Fibroblast of lung (primary cell): ENCODE data around the gene POLR2L. TPM values are rescaled to one million over a fixed set of nuclear protein-coding genes. Genes with fewer than 3 reads are reported as not detected.

Experiments used
- DNase-seq, 2 donors: peaks; one replicate each; pipeline versions ENCODE4 v3.0.0 to v3.0.0-alpha.2; 2010; ENCODE audit warnings: low read depth in 2 of 2
- H2AFZ ChIP-seq: 2 replicates; pipeline ENCODE4 v1.5.1; 2012; ENCODE audit warnings: low read length, control low read depth, inconsistent platforms
- H3K27ac ChIP-seq: 2 replicates; pipeline ENCODE4 v1.5.1; 2011; ENCODE audit warnings: low read length, control low read depth; ENCODE audit not compliant: insufficient read depth
- H3K27me3 ChIP-seq: 2 replicates; pipeline ENCODE4 v1.5.1; 2011; ENCODE audit warnings: mild to moderate bottlenecking, low read length; ENCODE audit not compliant: control insufficient read depth, insufficient read depth
- H3K36me3 ChIP-seq: 2 replicates; pipeline ENCODE4 v1.5.1; 2011; ENCODE audit warnings: low read length; ENCODE audit not compliant: control insufficient read depth, insufficient read depth
- H3K4me1 ChIP-seq: 2 replicates; pipeline ENCODE4 v1.5.1; 2011; ENCODE audit warnings: low read length; ENCODE audit not compliant: control insufficient read depth, insufficient read depth; ENCODE audit errors: extremely low read depth
- H3K4me2 ChIP-seq: 2 replicates; pipeline ENCODE4 v1.5.1; 2011; ENCODE audit warnings: low read length, control low read depth; ENCODE audit not compliant: insufficient read depth; ENCODE audit errors: extremely low read depth
- H3K4me3 ChIP-seq, 4 experiments: fragments of 200-600 bp in 1 of 4; sonication (generic) in 1 of 4; replicated peaks in 1 of 4; 2 replicates each; pipeline ENCODE4 v1.5.1; 2011 to 2016; ENCODE audit warnings: low read length in 4 of 4, low read depth in 3 of 4, mild to moderate bottlenecking in 3 of 4, control low read depth in 2 of 4, inconsistent platforms in 1 of 4, mixed read lengths in 1 of 4; ENCODE audit not compliant: insufficient read depth in 1 of 4; ENCODE audit errors: control extremely low read depth in 1 of 4
- H3K79me2 ChIP-seq: 2 replicates; pipeline ENCODE4 v1.5.1; 2012; ENCODE audit warnings: mild to moderate bottlenecking, low read length, inconsistent platforms; ENCODE audit not compliant: control insufficient read depth, insufficient read depth
- H3K9ac ChIP-seq: 2 replicates; pipeline ENCODE4 v1.5.1; 2011; ENCODE audit warnings: mild to moderate bottlenecking, low read length, control low read depth; ENCODE audit not compliant: insufficient read depth
- H3K9me3 ChIP-seq: 2 replicates; pipeline ENCODE4 v1.5.1; 2012; ENCODE audit warnings: low read depth, low read length; ENCODE audit not compliant: control insufficient read depth, insufficient read depth
- H4K20me1 ChIP-seq: 2 replicates; pipeline ENCODE4 v1.5.1; 2011; ENCODE audit warnings: low read length; ENCODE audit not compliant: control insufficient read depth, insufficient read depth; ENCODE audit errors: extremely low read depth
- EZH2 ChIP-seq: IDR thresholded peaks from 2 replicates; pipeline ENCODE4 v1.5.1; 2012; ENCODE audit warnings: low read length, control low read depth, mild to moderate bottlenecking; ENCODE audit errors: missing control alignments
- polyA plus RNA-seq, 2 donors: library from polyadenylated mRNA; depleted of rRNA in 1 of 2; stranded (reverse) in 1 of 2; unstranded in 1 of 2; fragments of >200 nt; gene quantifications; 2 replicates each; pipeline ENCODE4 v1.2.1, GENCODE V29; 2011 to 2012; ENCODE audit warnings: missing spikeins in 1 of 2
- total RNA-seq: library from RNA; depleted of rRNA; stranded (reverse); fragments of >200 nt; gene quantifications from 2 replicates; pipeline ENCODE4 v1.2.1, GENCODE V29; 2014
- TF ChIP-seq, protein P1 (sequence below), 2 donors: IDR thresholded peaks in 1 of 2; conservative IDR thresholded peaks in 1 of 2; 1 replicate in 1 of 2; 2 replicates in 1 of 2; pipeline ENCODE4 v1.5.1; 2011 to 2012; ENCODE audit warnings: low read length in 2 of 2, control low read depth in 1 of 2, inconsistent platforms in 1 of 2, low read depth in 1 of 2, mild to moderate bottlenecking in 1 of 2

POLR2L gene
- total and polyA plus RNA-seq, 2 donors (not counting 1 experiment from before 2014, with no cell fraction given) = 181 to 196 TPM

DNA sequence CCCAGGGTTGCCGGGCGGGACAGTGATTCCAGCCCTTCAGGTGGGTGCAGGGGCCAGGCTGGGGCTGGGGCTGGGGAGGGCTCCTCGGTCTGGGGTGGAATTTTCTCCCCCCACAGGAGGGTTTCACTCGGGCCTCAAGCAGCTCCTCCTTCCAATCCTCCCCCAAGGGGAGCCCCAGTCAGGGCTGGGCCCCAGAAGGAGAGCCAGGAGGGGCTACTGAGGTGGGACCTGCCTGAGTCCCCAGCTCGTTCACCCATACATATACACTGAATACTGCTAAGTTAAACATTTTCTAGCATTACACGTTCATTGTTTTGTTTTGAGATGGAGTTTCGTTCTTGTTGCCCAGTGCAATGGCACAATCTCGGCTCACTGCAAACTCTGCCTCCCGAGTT is 16.1 kb downstream of the POLR2L start:
- Histone ChIP-seq H3K4me3 (no peak overlapping the region), H3K27ac (no peak overlapping the region), H4K20me1 (no peaks in the 10 kb centered on the region), H3K9ac (no peak overlapping the region), H3K79me2 (peaks cover 3% of the 10 kb centered on the region), H3K4me1 (peaks cover 18% of the 10 kb centered on the region), H3K9me3 (no peaks in the 10 kb centered on the region), H2AFZ (no peak overlapping the region), H3K27me3 (no peaks in the 10 kb centered on the region), H3K4me2 (no peak overlapping the region), H3K36me3 (peaks cover 15% of the 10 kb centered on the region)
- DNase-seq = no peak
- TF ChIP-seq, protein P1, sequence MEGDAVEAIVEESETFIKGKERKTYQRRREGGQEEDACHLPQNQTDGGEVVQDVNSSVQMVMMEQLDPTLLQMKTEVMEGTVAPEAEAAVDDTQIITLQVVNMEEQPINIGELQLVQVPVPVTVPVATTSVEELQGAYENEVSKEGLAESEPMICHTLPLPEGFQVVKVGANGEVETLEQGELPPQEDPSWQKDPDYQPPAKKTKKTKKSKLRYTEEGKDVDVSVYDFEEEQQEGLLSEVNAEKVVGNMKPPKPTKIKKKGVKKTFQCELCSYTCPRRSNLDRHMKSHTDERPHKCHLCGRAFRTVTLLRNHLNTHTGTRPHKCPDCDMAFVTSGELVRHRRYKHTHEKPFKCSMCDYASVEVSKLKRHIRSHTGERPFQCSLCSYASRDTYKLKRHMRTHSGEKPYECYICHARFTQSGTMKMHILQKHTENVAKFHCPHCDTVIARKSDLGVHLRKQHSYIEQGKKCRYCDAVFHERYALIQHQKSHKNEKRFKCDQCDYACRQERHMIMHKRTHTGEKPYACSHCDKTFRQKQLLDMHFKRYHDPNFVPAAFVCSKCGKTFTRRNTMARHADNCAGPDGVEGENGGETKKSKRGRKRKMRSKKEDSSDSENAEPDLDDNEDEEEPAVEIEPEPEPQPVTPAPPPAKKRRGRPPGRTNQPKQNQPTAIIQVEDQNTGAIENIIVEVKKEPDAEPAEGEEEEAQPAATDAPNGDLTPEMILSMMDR (conservative IDR thresholded peaks at IDR 0.05 in 1 of 2, IDR thresholded peaks at IDR 0.05 in 1 of 2; ENCODE audit: low read depth in 1 of 2, low read length in 2 of 2) = no peak
- no peak for TF ChIP-seq EZH2

DNA sequence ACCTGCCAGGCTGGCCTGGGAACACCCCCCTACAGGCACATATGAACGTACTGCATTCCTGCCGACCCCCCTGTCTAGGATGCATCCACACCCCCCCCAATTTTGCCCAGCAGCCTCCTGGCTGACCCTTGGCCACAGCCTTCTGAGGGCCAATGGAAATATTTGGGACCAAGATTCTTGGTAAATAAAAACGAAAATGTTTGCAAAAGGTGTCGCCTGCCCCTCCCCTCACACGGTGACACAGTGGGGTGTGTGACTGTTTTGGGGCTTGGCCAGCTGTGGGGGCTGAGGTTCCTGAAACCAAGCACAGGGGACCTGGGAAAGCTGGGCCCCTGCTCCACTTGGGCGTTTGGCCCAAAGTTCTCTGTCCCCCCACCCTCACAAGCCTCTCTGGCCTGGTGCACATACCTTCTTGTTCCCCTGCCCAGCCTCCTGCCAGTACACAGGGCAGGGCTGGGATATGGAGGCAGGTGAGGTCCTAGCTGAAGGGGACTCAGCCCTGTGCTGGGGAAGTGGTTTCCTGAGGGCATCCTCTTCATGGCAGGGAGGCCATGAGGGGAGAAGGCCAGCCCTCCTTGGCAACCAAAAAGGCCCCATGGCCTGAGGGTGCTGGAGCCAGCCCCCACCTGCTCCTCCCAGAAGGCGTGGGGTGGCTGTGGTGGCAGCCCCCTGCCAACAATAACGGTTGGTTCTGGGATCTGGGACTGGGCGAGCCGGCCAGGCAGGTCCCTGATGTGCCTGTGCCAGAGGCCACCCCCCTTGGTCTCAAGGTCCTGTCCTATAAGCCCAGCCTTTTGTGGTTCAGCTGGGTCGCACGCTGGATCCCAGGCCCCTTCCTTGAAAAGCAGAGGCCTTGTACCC is 16.7 kb downstream of the POLR2L start:
- no peak overlapping the region for H3K4me3 ChIP-seq
- H3K9ac ChIP-seq = no peak overlapping the region
- H3K4me2 ChIP-seq = no peak overlapping the region
- peaks cover 21% of the 10 kb centered on the region for H3K4me1 ChIP-seq
- no peak for DNase-seq
- no peak overlapping the region for H2AFZ ChIP-seq
- H3K36me3 ChIP-seq = peaks cover 15% of the 10 kb centered on the region
- peaks cover 9% of the 10 kb centered on the region for H3K79me2 ChIP-seq
- H3K9me3 ChIP-seq = no peaks in the 10 kb centered on the region
- no peak for TF ChIP-seq EZH2
- no peaks in the 10 kb centered on the region for H4K20me1 ChIP-seq
- H3K27me3 ChIP-seq = no peaks in the 10 kb centered on the region
- H3K27ac ChIP-seq = no peak overlapping the region

DNA sequence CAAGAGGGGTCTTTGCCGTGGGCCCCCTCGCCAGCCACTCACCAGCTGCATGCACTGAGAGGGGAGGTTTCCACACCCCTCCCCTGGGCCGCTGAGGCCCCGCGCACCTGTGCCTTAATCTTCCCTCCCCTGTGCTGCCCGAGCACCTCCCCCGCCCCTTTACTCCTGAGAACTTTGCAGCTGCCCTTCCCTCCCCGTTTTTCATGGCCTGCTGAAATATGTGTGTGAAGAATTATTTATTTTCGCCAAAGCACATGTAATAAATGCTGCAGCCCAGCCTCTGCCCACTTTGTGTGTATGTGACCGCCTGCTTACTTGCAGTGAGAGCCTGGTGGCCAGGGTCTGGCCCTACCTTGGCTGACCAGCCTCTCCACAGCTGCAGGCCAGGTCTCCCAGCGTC is 17.4 kb downstream of the POLR2L start:
- no peak overlapping the region for H3K27ac ChIP-seq
- H3K9me3 ChIP-seq = no peaks in the 10 kb centered on the region
- H4K20me1 ChIP-seq = no peaks in the 10 kb centered on the region
- TF ChIP-seq, protein P1 (conservative IDR thresholded peaks at IDR 0.05 in 1 of 2, IDR thresholded peaks at IDR 0.05 in 1 of 2; ENCODE audit: low read depth in 1 of 2, low read length in 2 of 2) = no peak
- no peak for TF ChIP-seq EZH2
- peaks cover 22% of the 10 kb centered on the region for H3K4me1 ChIP-seq
- no peak overlapping the region for H3K9ac ChIP-seq
- H3K4me3 ChIP-seq = no peak overlapping the region
- H3K79me2 ChIP-seq = peaks cover 16% of the 10 kb centered on the region
- no peak overlapping the region for H2AFZ ChIP-seq
- peaks cover 15% of the 10 kb centered on the region for H3K36me3 ChIP-seq
- no peak overlapping the region for H3K4me2 ChIP-seq
- no peak for DNase-seq
- no peaks in the 10 kb centered on the region for H3K27me3 ChIP-seq
